B cell (primary cell): ENCODE results near the gene LRRC4B. TPM values are rescaled to one million over a fixed set of nuclear protein-coding genes. Genes with fewer than 3 reads are reported as not detected.

Experiments used
- ATAC-seq: fragments of 200-7000 bp; cut with Tn5 transposase; one replicate; pipeline ENCODE4 v1.10.0; 2021; ENCODE audit warnings: low read depth, mild to moderate bottlenecking, moderate number of reproducible peaks, moderate library complexity
- CTCF ChIA-PET: fragments of 350-600 bp; sonication (Branson Sonifier 250); formaldehyde crosslinking; loops from one replicate; lab custom pipeline; 2021; ENCODE audit warnings: antibody characterized with exemption, inconsistent platforms; lab: Charles Lee
- POLR2A ChIA-PET: fragments of 350-600 bp; sonication (Branson Sonifier 250); formaldehyde crosslinking; loops from one replicate; lab custom pipeline; 2021; ENCODE audit warnings: antibody characterized with exemption; lab: Charles Lee
- DNase-seq: peaks from one replicate; pipeline ENCODE4 v3.0.0; 2013
- H2AFZ ChIP-seq: 2 replicates; pipeline ENCODE4 v1.6.1; 2012; ENCODE audit warnings: mild to moderate bottlenecking, low read depth, low read length; ENCODE audit not compliant: insufficient read depth, poor library complexity, severe bottlenecking
- H3K27ac ChIP-seq, 2 donors: 1 replicate in 1 of 2; 2 replicates in 1 of 2; pipeline ENCODE4 v1.5.1; 2012 to 2013; ENCODE audit warnings: low read length in 2 of 2, mild to moderate bottlenecking in 2 of 2, moderate library complexity in 1 of 2
- H3K27me3 ChIP-seq, 4 experiments: fragments of 200-600 bp in 1 of 4; sonication (generic) in 1 of 4; replicated peaks in 1 of 4; 1 replicate in 2 of 4; 2 replicates in 2 of 4; pipeline versions ENCODE4 v1.6.1 to v1.7.0; 2013 to 2016; ENCODE audit warnings: low read length in 3 of 4, mild to moderate bottlenecking in 2 of 4, mixed read lengths in 1 of 4, moderate library complexity in 1 of 4; ENCODE audit not compliant: insufficient read depth in 4 of 4, control insufficient read depth in 3 of 4; ENCODE audit errors: control extremely low read depth in 1 of 4
- H3K36me3 ChIP-seq, 2 experiments: replicated peaks in 1 of 2; 1 replicate in 1 of 2; 2 replicates in 1 of 2; pipeline versions ENCODE4 v1.6.1 to v1.7.1; 2013; ENCODE audit warnings: low read length in 1 of 2; ENCODE audit not compliant: insufficient read depth in 2 of 2, control insufficient read depth in 1 of 2; ENCODE audit errors: control extremely low read depth in 1 of 2, extremely low read depth in 1 of 2
- H3K4me1 ChIP-seq, 2 donors: fragments of 200-600 bp in 1 of 2; sonication (generic) in 1 of 2; 1 replicate in 1 of 2; 2 replicates in 1 of 2; pipeline versions ENCODE4 v1.5.1 to v1.6.1; 2013 to 2017; ENCODE audit warnings: low read length in 2 of 2; ENCODE audit not compliant: control insufficient read depth in 2 of 2, insufficient read depth in 2 of 2
- H3K4me2 ChIP-seq: replicated peaks from 2 replicates; pipeline ENCODE3; 2012; ENCODE audit warnings: mild to moderate bottlenecking, low read depth, low read length; ENCODE audit not compliant: poor library complexity, severe bottlenecking
- H3K4me3 ChIP-seq, 5 experiments: fragments of 200-600 bp in 1 of 5; sonication (generic) in 1 of 5; 1 replicate in 3 of 5; 2 replicates in 2 of 5; pipeline versions ENCODE4 v1.5.1 to v1.7.0; 2011 to 2016; ENCODE audit warnings: low read length in 4 of 5, mild to moderate bottlenecking in 4 of 5, low read depth in 2 of 5, control low read depth in 1 of 5, moderate library complexity in 1 of 5; ENCODE audit not compliant: insufficient read depth in 1 of 5; ENCODE audit errors: control extremely low read depth in 1 of 5, extremely low read depth in 1 of 5
- H3K79me2 ChIP-seq: fragments of 200-600 bp; sonication (generic); one replicate; pipeline ENCODE4 v1.6.0; 2016; ENCODE audit warnings: low read length; ENCODE audit not compliant: control insufficient read depth, insufficient read depth
- H3K9ac ChIP-seq: fragments of 200-600 bp; sonication (generic); 2 replicates; pipeline ENCODE4 v1.6.1; 2017; ENCODE audit warnings: mild to moderate bottlenecking, low read length, moderate library complexity
- H3K9me3 ChIP-seq, 3 donors: one replicate each; pipeline versions ENCODE4 v1.6.1 to v1.7.1; 2013; ENCODE audit warnings: low read length in 2 of 3; ENCODE audit not compliant: control insufficient read depth in 2 of 3, insufficient read depth in 1 of 3; ENCODE audit errors: control extremely low read depth in 1 of 3
- H4K20me1 ChIP-seq: 2 replicates; pipeline ENCODE4 v1.6.0; 2012; ENCODE audit warnings: mild to moderate bottlenecking, low read length; ENCODE audit not compliant: insufficient read depth, control insufficient read depth, poor library complexity, severe bottlenecking
- H3K27ac Mint-ChIP-seq: one replicate; pipeline ENCODE4 v1.8.0; 2021; ENCODE audit warnings: mixed read lengths
- H3K27me3 Mint-ChIP-seq: one replicate; pipeline ENCODE4 v1.8.0; 2021; ENCODE audit warnings: mixed read lengths
- H3K4me1 Mint-ChIP-seq: one replicate; pipeline ENCODE4 v1.8.0; 2021; ENCODE audit warnings: mixed read lengths
- H3K4me3 Mint-ChIP-seq: one replicate; pipeline ENCODE4 v1.8.0; 2021; ENCODE audit warnings: mixed read lengths
- H3K9me3 Mint-ChIP-seq: one replicate; pipeline ENCODE4 v1.8.0; 2022; ENCODE audit warnings: mixed read lengths; ENCODE audit not compliant: insufficient read depth
- CTCF ChIP-seq: fragments of 200-600 bp; IDR thresholded peaks from one replicate; pipeline ENCODE4 v1.8.0; 2022; ENCODE audit warnings: antibody characterized with exemption, mild to moderate bottlenecking
- EZH2 ChIP-seq: IDR thresholded peaks from 2 replicates; pipeline ENCODE4 v1.6.1; 2012; ENCODE audit warnings: borderline replicate concordance, low read depth, mild to moderate bottlenecking, moderate library complexity, low read length; ENCODE audit not compliant: insufficient read depth, poor library complexity, severe bottlenecking
- WGBS: methylation state at CpG from one replicate; pipeline ENCODE4 v1.1.5; 2013; ENCODE audit warnings: missing lambda C conversion rate; ENCODE audit not compliant: insufficient coverage; 5-methylcytosine and 5-hydroxymethylcytosine counted together
- intact Hi-C: fragments of 100-400 bp; cut with micrococcal nuclease; formaldehyde crosslinking; loops from one replicate; pipeline ENCODE4 v1.10.0; 2022
- polyA plus RNA-seq: library from polyadenylated mRNA; depleted of rRNA; stranded (reverse); fragments of >200 nt; gene quantifications from 2 replicates; pipeline ENCODE4 v1.2.3, GENCODE V29; 2012
- total RNA-seq, 2 donors: library from RNA; stranded (reverse); fragments of 120-200 nt in 1 of 2; gene quantifications; 1 replicate in 1 of 2; 2 replicates in 1 of 2; pipeline versions ENCODE4 v1.2.3 to v1.2.4, GENCODE V29; 2013 to 2022

The LRRC4B gene
- total and polyA plus RNA-seq, 2 donors (not counting 1 experiment from before 2014, with no cell fraction given), result 0.03 TPM; not detected in 1

DNA sequence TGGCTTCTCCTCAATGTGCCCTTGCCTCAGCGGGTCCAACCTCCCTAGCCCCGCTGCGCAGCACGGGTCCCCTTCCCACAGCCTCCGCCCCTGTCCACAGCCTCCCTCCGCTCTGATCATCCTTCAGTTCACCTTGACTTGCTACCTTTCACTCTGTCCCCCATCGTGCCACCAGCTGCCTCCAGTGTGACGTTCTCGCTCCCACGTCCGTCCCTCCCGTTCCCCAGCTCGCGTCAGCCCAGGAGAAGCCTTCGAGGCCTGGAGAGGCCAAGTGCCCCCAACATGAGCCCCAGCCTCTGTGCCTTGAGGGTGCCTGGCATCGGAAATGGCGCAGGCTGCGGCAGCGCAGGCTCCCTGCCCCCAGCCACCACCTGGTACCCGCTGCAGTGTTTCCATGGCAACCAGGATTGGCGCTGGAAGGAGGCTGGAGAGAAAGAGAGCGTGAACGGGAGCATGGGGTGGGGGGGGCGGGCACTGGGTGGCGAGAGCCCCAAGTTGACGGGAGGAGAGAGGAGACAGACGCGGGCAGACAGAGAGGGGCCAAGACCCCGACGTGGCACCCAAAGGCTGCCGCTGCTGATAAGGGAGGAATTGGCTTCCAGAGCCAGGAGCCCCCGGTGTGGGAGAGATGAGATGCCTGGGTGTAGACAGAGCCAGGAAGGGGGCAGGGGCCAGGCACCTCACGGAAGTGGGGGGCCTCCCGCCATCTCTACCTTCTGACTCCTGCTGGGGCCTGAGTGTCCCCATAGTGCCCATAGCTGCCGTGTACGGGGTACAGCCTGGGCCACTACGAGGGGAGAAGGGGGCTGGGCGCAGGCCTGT is 53.7 kb downstream of the LRRC4B start:
- Histone ChIP-seq H3K27ac (no peak overlapping the region), H2AFZ (no peak overlapping the region), H3K79me2 (no peaks in the 10 kb centered on the region), H3K4me2 (no peak overlapping the region), H3K36me3 (no peaks in the 10 kb centered on the region), H3K4me1 (peaks cover 14 to 20% of the 10 kb centered on the region in 2 donors), H3K27me3 (peaks cover 0 to 28% (median 2%) of the 10 kb centered on the region in 4 experiments), H3K9me3 (peaks cover 0 to 11% (median 0%) of the 10 kb centered on the region in 3 donors), H3K9ac (no peak overlapping the region), H3K4me3 (no peak overlapping the region), H4K20me1 (no peaks in the 10 kb centered on the region)
- H3K9me3 Mint-ChIP-seq, result no peaks in the 10 kb centered on the region
- H3K4me1 Mint-ChIP-seq, result peaks cover 14% of the 10 kb centered on the region
- ChIA-PET POLR2A (no interaction called here), CTCF (no interaction called here)
- peak overlapping the region; percentile 56 for H3K27ac Mint-ChIP-seq
- intact Hi-C loops, result no loop called here
- ATAC-seq (no peak), DNase-seq (no peak)
- H3K27me3 Mint-ChIP-seq, result peaks cover 3% of the 10 kb centered on the region
- 51% methylated on average over 37 of the region's 38 CpGs for whole genome bisulfite sequencing
- TF ChIP-seq EZH2 (no peak), CTCF (no peak)
- H3K4me3 Mint-ChIP-seq, result no peak overlapping the region

DNA sequence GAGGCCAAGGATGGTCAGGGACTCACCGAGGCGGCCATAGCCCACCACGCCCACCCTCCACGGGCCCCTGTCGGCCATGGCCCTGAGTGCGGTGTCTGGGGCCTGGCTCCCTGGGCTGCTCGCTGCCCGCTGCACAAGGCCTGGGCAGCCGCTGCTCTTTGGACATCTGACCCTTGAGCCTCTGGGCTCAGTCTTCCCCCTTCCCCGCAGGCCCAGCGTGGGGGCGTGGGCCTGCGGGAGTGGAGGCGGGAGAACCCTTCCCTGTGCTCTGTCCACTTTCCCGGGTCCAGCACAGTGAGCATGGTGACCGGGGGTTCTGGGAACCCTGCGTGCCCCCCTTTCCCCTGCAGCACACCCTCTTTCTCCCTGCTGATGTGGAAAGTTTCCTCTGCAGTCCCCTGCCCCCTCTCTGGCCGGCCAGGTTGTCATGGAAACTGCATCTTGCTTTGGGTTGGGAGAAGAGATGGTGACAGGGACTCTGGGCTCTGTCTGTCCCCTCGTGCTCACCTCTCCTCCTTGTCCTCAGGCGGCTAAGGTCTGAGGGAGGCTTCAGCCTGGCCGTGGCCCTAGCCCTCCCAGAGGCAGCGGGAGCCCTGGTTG is 54.4 kb downstream of the LRRC4B start, which contains the start of gene ASPDH:
Gene ASPDH, minus strand, starts transcription at position 168 of the 600 bp plus-strand sequence. Its CDS starts 90 bp downstream, at position 78.
- Histone ChIP-seq H2AFZ (no peak within 1 kb of the TSS), H3K4me2 (no peak within 1 kb of the TSS), H4K20me1 (no peaks in the 10 kb centered on the region), H3K27me3 (peaks cover 0 to 25% (median 2%) of the 10 kb centered on the region in 4 experiments), H3K9ac (no peak within 1 kb of the TSS), H3K4me3 (no peak within 1 kb of the TSS), H3K9me3 (peaks cover 0 to 8% (median 0%) of the 10 kb centered on the region in 3 donors), H3K36me3 (no peaks in the 10 kb centered on the region), H3K79me2 (no peaks in the 10 kb centered on the region), H3K27ac (no peak within 1 kb of the TSS), H3K4me1 (peaks cover 14 to 20% of the 10 kb centered on the region in 2 donors)
- WGBS, result 67% methylated on average over 19 of the region's 22 CpGs
- TF ChIP-seq EZH2 (no peak), CTCF (no peak)
- DNase-seq (no peak), ATAC-seq (no peak)
- Mint-ChIP-seq H3K9me3 (no peaks in the 10 kb centered on the region), H3K4me1 (peaks cover 17% of the 10 kb centered on the region), H3K27ac (peak within 1 kb of the TSS; percentile 59), H3K27me3 (peaks cover 3% of the 10 kb centered on the region), H3K4me3 (no peak within 1 kb of the TSS)
- ChIA-PET CTCF (no interaction called here), POLR2A (no interaction called here)
- intact Hi-C loops, result no loop called here
